IPS DF 19.7 (cell line): ENCODE measurements around the gene PDGFRB.

Experiments used
- DNase-seq: peaks from one replicate; pipeline ENCODE4 v3.0.0-alpha.2; 2013; ENCODE audit warnings: low read depth, low spot score

PDGFRB gene

DNA sequence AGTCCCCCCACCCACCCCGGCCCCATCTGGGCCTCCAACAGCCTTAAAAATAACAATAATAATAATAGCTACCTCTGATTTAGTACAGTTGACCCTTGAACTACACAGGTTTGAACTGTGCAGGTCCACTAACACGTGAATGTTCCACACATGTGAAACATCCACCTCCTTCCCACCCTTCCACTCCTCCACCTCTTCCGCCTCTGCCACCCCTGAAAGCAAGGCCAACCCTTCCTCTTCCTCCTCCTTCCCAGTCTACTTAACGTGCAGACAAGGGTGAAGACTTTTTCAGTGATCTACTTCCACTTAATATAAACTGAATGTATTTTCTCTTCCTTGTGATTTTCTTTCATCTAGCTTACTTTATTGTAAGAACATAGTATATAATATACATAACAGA, 10.8 kb downstream of the PDGFRB start:
- DNase-seq = no peak

DNA sequence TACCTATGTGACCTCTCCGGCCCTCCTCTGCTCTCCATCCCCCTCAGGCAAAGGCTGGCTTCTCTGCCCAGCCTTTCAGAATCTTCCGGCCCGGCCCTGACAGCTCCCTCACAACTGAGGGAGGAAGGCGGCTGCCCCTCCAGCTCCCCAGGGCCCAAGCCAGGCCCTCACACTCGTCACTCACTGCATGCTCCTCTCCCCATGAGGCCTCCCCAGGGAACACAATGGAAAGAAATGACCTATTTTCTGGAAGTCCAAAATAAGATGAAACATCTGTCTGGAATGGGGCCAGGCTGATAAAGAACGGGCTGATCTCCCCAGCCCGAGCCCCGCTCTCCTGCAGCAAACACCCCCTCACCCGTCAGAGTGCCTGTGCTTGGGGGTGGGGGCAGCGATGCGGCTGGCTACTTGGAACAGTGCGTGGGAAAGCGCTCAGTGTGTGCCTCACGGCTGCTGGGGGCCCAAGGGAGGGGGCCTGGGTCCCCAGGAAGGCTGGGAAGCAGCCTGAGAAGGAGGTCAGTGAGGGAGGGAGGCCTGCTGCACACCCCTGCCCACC, 11.3 kb downstream of the PDGFRB start:
- DNase-seq = no peak

DNA sequence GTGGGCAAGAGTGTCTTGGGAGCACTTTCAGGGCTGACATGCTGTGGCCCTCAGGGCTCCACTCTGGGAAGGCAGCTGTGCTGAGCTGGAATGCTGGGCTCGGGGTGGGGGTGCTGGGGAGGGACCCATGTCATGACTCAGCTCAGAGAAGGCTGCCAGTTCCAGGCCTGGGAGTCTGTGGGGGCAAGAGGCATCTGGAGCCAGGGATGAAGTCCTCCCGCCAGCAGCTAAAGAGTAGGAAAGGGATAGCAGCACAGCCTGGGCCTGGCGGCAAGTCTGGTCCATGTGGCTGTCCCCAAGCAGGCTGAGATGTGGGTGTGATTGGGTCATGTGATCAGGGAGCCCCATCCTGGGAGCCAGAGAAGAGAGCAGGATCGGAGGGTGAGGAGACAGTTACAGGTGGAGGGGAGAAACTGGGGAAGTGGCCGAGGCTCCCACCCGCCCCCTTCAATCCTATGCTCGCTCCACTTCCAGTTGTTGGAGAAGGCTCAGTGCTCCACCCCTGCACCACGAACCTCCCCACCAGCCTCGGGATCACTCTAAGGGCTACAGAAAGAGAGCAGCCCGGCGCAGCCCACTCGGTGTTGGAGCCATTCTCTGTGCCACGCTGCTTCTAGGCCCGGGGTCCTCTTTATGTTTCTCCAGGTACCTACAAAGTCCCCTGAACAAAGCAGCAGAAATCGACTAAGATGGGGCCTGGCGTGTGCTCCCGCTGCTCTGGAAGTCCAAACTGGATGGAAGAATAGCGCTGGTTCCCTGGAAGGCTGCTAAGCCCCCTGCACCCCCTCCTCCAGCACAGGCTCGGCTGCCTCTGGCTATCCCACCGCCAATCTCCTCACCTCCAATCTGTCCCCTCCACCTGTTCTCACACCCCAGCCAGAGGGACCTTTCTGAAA, 12.0 kb downstream of the PDGFRB start:
- DNase-seq = no peak

DNA sequence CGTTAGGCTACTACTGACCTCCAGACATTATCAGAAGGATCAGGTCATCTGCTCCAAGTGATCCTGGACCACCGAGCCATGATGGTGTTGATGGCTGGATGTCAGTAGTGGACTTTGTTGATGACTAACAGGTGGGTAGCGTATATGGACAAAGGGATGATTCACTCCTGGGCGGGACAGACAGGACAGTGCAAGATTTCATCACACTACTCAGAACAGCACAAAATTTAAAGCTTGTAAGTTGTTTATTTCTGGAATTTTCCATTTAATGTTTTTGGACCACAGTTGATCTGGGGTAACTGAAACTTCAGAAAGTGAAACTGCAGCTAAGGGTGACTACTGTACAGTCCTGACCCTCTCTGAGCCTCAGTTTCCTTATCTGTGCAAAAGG, 12.7 kb downstream of the PDGFRB start:
- DNase-seq = no peak

DNA sequence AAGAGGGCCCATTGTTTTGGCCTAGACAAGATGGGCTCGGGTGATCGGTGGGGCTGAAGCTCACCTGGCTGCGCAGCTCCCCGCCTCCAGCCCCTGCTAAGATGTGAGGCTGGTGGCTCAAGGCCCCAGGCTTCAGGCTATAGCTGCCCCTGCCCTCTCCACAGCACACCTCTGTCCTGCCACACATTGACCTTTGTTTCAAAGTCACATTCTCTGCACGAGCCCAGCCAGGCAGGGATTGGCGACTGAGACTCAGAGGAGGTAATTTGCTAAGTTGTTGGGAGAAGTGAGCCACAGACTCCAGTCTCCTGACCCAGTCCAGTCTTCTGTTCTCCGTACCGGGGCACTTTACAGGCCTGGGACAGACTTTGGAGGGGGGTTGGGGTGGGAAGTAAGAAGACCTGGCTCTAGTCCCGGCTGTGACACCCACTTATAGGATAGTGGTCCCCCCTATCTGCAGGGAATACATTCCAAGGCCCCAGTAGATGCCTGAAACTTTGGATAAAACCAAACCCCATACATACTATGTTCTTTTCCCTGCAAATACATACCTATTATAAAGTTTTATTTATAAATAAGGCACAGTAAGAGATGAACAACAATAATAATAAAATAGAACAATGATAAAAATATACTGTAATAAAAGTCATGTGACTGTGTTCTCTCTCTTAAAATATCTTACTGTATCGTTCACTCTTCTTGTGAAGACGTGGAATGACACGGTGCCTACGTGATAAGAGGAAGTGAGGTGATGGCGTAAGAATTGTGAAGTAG, 13.3 kb downstream of the PDGFRB start:
- DNase-seq = no peak

DNA sequence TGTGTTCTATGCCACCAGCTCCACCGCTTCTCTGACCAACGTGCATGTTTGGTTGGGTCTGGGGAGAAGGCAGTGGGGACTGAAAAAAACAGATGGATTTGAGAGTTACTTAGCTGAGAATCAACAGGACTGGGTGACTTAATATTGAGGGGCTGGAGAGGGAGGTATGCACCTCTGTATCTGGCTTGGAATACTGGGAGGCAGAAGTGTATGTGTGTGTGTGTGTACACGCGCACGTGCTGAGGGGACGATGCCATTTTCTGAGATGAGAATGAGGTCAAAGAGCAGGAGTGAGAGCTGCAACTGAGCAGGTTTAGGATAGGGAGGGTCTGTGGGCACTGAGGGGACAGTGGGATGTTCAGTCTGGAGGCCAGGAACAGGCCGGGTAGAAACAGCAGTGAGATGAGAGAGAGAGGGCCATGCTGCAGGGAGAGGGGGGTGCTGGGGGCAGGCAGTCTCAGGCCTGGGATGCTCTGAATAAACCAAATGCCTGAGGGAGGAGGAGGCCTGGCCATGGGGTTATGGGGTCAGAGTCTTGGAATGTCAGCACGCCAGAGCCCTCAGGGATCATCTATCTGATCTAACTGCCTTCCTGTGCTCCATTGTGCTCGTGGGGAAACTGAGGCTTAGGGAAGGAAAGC, 14.0 kb downstream of the PDGFRB start:
- no peak for DNase-seq

DNA sequence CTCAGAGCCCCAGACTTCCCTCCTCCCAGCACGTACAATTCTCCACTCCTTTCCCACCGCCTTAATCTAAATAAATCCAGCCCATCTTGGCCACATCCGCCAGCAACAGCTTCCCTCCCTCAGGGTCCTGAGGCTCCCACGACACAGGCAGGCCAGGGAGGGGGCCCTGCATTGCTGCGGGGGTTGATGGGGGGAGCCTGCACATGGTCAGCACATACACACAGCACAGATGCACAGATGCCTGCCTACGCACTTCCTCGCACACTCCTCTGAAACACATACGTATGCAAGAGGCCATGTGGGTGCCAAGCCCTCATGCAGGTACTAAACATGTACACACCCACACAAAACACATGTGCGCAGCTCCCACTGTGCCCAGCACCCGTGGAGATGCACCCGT, 14.8 kb downstream of the PDGFRB start:
- no peak for DNase-seq

DNA sequence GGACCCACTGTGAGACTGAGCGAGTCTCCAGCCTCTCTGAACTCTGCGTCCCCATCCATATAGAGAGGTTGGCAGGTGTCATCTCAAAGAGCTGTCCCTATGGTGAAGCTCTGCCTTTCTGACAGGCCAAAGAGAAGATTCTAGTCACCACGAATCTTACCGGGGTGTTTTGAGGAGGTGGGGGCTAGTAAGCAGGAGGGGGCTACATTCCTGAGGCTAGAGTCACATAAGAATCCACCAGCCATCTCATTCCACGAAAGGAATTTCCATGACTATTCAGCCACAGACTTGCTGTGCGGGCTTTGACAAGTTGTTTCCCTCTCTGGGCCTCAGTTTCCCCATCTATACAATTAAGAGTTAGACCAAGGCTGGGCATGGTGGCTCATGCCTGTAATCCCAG, 16.3 kb downstream of the PDGFRB start:
- DNase-seq = no peak

DNA sequence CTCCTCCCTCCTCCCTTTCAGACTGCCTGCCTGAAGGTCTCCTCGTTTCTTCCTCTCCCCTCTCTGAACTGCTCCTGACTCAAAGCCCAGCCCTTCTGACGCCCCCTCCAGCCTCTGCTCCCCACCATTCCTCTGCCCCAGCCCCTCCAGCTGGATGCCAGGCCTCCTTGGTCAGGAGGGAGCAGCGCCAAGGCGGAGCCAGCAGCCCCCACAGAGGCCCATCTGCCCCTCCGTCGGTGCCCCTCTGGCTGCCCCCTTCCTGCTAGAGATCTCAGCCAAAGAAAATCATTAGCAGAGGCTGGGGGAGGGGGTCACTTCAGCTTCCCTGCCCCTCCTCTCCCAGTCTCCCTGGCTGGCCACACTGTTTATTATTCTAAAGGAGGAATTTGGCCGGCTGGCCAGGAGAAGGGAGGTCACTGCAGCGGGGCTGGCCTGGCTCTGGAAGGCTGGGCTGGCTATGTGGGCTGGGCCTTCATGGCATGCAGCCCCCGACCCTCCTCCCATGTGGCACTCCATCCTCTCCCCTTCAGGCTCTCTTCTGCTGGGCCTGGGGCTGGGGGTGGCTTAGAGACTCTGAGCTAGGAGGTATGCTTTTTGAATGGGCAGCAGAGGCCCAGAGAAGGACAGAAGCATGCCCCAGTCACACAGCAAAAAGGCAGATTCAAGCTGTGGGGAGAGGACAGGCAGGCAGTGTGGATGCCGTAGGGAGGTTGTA, 16.9 kb downstream of the PDGFRB start:
- no peak for DNase-seq

DNA sequence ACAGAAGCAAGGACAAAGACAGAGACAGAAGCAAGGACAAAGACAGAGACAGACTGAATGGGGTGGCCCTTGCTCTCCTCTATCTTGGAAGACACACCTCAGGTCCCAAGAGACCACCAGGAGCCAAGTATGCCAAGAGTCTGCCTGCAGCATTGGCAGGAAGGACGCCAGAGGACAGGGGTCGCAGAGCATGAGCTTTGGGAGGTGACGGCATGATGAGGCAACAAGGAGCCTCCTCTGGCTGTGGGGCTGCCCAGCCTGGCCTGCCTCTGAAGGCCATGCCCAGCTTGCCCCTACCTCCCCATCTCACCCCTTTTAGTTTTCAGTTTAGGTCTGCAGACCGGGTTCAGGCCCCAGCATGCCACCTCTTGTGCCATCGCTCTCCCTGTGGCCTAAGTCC, 17.6 kb downstream of the PDGFRB start:
- DNase-seq = no peak

DNA sequence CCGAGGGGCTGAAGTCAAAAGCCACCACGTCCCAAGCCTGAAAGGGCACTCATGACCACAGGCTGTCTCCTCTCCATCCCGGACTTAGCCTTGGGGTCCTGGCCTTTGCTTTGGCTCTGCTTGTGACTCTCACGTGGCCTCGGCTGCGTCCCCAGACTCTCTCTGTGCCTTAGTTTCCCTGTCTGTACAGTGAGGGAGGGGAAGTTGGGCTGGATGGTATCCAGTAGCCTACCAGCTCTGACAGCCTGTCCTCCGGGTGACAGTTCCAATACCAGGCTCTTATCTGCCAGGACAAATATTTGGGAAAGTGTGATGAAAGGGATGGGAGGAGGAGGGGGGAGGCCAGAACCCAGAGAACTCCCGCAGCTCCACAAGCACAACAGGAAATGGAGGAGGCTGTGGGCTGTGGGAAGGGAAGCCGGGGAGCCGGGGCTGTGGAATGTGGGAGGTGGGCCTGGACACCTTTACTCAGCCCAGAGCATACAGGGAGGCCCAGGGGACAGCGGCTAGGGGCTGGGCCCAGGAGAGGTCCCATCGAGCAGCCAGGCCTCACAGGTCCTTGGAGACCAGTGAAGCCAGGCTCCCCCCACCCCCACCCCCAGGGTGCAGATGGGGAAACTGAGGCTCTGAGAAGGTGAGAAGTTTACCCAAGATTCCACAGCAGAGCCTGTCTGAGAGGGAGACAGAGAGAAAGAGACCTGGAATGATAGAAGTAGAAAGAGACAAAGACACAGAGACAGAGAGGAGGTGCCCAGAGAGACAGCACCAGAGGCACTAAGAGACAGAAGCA, 18.3 kb downstream of the PDGFRB start:
- DNase-seq = no peak

DNA sequence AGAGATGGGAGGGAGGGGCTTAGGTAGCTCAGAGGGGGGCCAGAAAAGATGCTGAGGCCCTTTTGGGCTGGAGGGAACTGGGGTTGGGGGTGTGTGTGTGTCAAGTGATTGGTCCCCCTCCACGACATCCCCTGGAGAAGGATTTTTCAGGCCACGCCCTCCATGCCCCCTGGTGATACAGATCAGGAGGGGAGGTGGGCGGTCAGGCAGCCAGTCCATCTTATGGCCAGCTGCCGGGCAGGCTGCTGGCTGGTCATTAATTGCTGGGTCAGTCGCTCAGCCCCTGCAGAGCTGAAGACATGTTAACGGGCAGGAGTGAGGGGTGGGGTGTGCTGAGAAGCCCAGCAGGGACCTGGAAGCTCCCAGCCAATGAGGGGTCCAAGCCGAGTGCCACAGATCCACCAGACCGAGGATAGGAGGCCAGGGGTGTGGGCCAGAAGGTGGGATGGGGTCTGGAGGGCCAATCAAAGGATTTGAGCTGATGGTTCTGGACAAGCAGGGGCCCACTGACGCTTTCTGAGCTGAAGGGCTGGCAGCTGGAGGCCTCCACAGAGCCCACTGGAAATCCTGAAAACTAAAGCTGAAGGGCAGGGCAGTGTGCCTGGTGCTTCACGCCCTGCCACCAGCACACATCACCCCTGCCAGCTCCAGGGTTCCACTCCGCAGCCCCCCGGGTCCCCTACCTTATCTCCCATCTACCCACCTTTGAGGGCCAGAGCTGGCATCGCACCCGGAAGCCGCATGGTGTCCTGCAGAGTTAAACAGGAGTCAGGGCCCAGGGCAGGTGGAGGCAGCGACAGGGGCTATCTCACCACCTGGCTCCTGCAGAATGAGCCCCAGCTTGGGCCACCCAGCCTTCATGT, 19.1 kb downstream of the PDGFRB start:
- DNase-seq = no peak

DNA sequence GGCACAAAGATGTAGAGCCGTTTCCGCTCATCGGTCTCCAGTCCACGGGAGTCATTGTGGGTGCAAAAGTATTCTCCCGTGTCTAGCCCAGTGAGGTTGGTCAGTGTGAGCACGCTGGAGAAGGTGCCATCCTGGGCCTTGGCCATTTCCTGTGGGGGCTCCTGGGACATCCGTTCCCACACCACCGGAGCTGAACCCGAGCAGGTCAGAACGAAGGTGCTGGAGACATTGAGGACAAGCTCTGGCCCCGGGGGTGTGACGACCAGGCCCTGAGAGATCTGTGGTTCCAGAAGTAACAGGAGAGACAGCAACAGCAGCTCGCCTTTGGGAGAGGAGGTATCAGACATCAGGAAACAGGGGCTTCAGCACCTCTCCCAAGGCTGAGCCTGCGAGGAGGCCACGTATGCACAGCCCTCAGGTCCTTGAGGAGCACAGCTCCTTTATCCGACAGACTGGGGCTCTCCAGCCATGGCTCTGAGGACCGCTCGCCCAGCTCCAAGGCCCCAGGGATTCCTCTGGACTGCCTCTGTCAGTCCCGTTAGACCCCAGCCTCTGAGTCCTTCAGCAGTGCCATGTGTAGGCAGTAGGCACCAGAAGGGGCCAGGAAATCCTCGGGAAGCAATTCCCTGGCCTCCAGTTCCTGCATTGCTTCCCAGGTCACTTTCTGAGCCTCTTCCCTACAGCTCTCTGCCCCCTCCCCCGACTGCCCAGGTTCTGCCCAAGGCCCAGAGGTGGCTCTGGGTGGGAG, 19.9 kb downstream of the PDGFRB start:
- no peak for DNase-seq

DNA sequence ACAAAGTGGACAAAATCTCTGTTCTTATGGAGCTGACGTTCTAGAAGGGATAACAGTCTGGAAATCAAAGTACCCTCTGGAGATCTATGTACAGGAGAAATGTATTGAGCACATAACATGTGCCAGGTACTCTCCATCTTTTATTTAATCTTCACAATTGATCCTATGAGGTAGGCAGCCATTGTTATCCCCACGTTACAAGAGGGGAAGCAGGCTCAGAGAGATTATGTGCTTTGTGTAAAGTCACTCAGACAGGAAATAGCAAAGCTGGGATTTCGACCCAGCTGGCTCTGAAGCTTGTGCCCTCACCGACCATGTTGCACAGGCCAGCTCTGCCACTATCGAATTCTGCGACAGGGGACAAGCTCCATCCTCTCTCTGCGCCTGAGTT, 21.5 kb downstream of the PDGFRB start:
- DNase-seq = no peak

DNA sequence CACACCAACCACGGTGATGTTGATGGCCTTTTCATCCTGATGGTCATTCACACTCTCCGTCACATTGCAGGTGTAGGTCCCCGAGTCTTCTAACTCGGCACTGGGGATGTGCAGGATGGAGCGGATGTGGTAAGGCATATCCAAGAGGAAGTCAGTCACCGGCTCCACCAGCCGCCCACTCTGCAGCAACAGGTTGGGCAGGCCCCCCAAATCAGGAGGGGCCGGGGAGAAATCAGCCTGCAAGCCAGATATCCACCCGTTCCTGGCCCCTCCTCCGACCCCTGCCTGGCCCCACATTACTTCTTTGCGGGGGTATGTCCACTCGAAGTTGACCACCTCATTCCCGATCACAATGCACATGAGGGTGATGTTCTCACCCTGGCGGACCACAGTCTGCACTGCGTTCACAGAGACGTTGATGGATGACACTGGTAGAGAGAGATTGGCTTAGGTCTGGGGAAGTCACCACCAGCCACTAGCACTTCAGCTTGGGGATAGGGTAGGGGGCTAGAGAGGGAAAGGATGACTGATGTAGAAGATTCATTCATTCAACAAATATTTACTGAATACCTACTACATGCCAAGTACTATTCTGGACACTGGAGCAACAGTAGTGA, 22.0 kb downstream of the PDGFRB start:
- no peak for DNase-seq

DNA sequence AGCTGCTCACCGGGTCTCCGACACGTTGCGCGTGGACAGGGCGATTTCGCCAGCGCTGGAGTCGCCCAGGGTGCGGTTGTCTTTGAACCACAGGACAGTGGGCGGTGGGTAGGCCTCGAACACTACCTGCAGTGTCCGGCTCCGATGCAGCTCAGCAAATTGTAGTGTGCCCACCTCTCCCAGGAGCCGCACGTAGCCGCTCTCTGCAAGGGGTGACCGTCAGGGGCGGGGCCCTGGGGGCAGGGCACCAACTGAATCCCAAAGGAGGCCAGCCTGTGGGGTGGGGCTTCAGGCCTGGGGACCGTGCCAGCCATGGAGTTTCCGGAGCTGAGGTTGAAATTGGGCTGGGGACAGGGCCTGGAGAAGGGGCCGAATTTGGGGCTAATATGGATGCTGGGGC, 22.9 kb downstream of the PDGFRB start:
- no peak for DNase-seq

DNA sequence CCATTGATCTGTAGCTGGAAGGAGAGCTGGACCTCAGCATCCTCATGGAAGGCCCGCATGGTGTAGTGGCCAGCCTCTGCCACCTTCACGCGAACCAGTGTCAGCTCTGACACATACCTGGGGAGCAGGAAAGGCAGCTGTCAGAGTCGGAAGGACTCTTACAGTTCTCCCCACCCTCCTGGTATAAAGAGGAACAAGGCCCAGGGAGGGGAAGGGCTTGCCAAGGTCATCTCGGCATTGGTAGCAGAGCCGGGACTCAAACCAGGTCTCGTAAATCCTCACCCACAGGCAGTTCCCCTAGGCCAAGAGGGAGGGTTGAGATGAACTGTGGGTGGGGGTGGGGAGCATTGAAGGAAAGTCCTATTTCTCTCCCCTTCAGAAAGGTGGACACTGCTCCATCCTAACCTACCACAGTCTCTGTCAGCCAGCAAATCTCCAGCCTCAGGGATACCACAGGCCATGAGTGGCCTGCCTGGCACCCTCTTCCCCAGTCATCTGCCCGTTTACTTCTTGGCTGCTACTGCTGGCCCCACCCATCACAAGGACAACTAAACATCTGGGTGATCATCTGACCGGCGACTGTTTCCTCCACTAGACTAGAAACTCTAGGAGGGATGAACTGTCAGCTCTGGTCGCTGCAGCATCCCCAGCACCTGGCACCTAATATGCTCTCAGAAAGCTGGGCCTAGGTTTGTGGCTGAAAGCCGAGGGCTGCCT, 23.5 kb downstream of the PDGFRB start:
- DNase-seq = no peak

DNA sequence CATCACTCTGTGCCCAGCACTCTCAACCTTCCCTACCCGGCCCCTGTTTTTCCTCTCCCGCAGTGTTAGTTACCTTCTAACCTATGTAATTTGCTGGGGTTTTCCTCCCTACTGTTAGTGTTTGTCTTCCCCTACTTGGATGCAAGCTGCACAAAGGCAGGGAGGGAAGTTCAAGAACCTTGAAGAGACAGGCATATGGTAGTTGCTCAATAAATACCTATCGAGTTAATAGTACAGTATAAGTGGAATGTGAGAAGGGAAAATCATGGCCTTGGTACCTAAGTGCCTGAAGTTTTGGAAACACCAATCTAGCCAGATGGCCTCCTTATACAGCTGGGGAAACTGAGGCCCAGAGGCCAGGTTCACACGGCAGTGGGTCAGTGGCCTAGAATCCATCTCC, 24.2 kb downstream of the PDGFRB start:
- no peak for DNase-seq
